ENCODE results near the gene HPRT1. TPM values are rescaled to one million over a fixed set of nuclear protein-coding genes. Genes with fewer than 3 reads are reported as not detected.

Gene HPRT1
- polyA plus RNA-seq, 1 donor (not counting 4 experiments of a cell fraction or from before 2014, with no cell fraction given): 48.1 TPM

DNA sequence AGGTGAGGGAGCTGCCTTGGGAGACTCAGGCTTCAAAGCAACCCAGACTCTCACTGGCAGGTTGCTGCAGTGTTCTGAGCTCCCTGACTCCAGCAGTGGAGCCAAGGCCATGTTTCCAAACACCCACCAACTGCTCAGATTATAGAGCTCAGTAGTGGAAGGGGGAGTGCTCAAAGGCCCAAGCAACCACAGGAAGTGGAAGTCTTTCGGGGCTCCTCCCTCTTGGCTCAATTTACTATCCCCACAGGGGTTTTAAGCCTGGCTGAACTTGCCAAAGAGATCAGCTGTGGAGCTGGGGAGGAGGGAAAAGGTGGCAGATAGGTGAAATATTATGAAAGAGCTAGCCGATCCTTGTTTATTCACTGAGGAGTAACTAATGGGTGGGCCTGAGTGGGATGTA, 82.5 kb downstream of the HPRT1 start:
- DNase-seq (ENCODE audit: low read depth, low spot score): no peak
- H3K36me3 ChIP-seq (ENCODE audit: control insufficient read depth in 2 of 2, extremely low read depth in 1 of 2, insufficient read depth in 2 of 2, low read length in 2 of 2): no peaks in the 10 kb centered on the region

DNA sequence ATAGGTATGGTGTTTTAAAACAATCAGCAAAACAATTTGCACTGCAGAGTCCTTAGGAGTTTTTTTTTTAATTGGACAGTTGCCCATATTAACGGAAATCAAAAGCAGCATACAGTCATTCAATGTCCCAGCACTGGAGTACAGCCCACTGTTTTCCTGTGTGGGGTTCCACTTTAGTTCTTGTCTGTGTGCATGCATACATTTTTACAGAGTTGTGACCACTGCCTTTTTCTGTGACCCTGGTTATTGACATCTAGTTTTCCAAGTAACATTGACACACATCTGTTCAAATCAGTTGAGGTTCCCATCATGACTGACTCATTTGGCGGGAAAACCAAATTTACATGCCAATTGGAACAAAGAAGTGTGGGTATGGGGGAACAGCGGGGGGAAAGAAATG, 83.3 kb downstream of the HPRT1 start:
- Histone ChIP-seq H3K9ac (ENCODE audit: control insufficient read depth, extremely low read depth, insufficient read depth, low read length) (no peak overlapping the region), H3K79me2 (ENCODE audit: control insufficient read depth, insufficient read depth, low read length) (no peaks in the 10 kb centered on the region), H3K4me2 (ENCODE audit: control insufficient read depth, extremely low read depth, insufficient read depth, low read depth, low read length) (no peak overlapping the region), H3K4me3 (ENCODE audit: control insufficient read depth in 2 of 3, extremely low read depth in 1 of 3, insufficient read depth in 2 of 3, low read depth in 1 of 3, low read length in 3 of 3) (no peak overlapping the region), H3K4me1 (ENCODE audit: control insufficient read depth, extremely low read depth, insufficient read depth, low read length) (peaks cover 14% of the 10 kb centered on the region), H3K36me3 (ENCODE audit: control insufficient read depth in 2 of 2, extremely low read depth in 1 of 2, insufficient read depth in 2 of 2, low read length in 2 of 2) (no peaks in the 10 kb centered on the region), H3K27ac (ENCODE audit: control insufficient read depth, insufficient read depth, low read length) (no peak overlapping the region), H3K27me3 (ENCODE audit: control insufficient read depth, extremely low read depth, insufficient read depth, low read length) (no peaks in the 10 kb centered on the region), H3K9me3 (ENCODE audit: control insufficient read depth, low read depth, low read length) (no peaks in the 10 kb centered on the region), H3K9me1 (ENCODE audit: control insufficient read depth, extremely low read depth, insufficient read depth, low read length) (no peaks in the 10 kb centered on the region), H2AFZ (ENCODE audit: control insufficient read depth, low read length) (no peak overlapping the region), H4K20me1 (ENCODE audit: control insufficient read depth, extremely low read depth, insufficient read depth, low read length) (no peaks in the 10 kb centered on the region)
- no peak for TF ChIP-seq CTCF (optimal IDR thresholded peaks at IDR 0.05 in 1 of 3, IDR thresholded peaks at IDR 0.05 in 1 of 3, conservative IDR thresholded peaks at IDR 0.05 in 1 of 3; ENCODE audit: extremely low read depth in 1 of 3, insufficient read depth in 2 of 3, low read length in 3 of 3)
- no peak for TF ChIP-seq EZH2 (IDR thresholded peaks at IDR 0.05; ENCODE audit: low read length)
- dilution Hi-C loops (cut with MboI; ENCODE audit: extremely low pct_ligation_motif_present, low sequenced_read_pairs): no loop called here
- FAIRE-seq (no peak), DNase-seq (ENCODE audit: low read depth, low spot score) (no peak)

More for the DNA sequence above, 82.5 kb downstream of the HPRT1 start:
- no peak overlapping the region for H3K27ac ChIP-seq (ENCODE audit: control insufficient read depth, insufficient read depth, low read length)
- no peaks in the 10 kb centered on the region for H3K9me3 ChIP-seq (ENCODE audit: control insufficient read depth, low read depth, low read length)
- H4K20me1 ChIP-seq (ENCODE audit: control insufficient read depth, extremely low read depth, insufficient read depth, low read length): no peaks in the 10 kb centered on the region
- H2AFZ ChIP-seq (ENCODE audit: control insufficient read depth, low read length): no peak overlapping the region
- no peak overlapping the region for H3K4me3 ChIP-seq (ENCODE audit: control insufficient read depth in 2 of 3, extremely low read depth in 1 of 3, insufficient read depth in 2 of 3, low read depth in 1 of 3, low read length in 3 of 3)
- FAIRE-seq: peak; percentile 72
- TF ChIP-seq CTCF (optimal IDR thresholded peaks at IDR 0.05 in 1 of 3, IDR thresholded peaks at IDR 0.05 in 1 of 3, conservative IDR thresholded peaks at IDR 0.05 in 1 of 3; ENCODE audit: extremely low read depth in 1 of 3, insufficient read depth in 2 of 3, low read length in 3 of 3): no peak
- no peak for TF ChIP-seq EZH2 (IDR thresholded peaks at IDR 0.05; ENCODE audit: low read length)
- no peaks in the 10 kb centered on the region for H3K79me2 ChIP-seq (ENCODE audit: control insufficient read depth, insufficient read depth, low read length)
- no peaks in the 10 kb centered on the region for H3K27me3 ChIP-seq (ENCODE audit: control insufficient read depth, extremely low read depth, insufficient read depth, low read length)
- no peaks in the 10 kb centered on the region for H3K9me1 ChIP-seq (ENCODE audit: control insufficient read depth, extremely low read depth, insufficient read depth, low read length)
- peaks cover 14% of the 10 kb centered on the region for H3K4me1 ChIP-seq (ENCODE audit: control insufficient read depth, extremely low read depth, insufficient read depth, low read length)
- no peak overlapping the region for H3K4me2 ChIP-seq (ENCODE audit: control insufficient read depth, extremely low read depth, insufficient read depth, low read depth, low read length)
- no peak overlapping the region for H3K9ac ChIP-seq (ENCODE audit: control insufficient read depth, extremely low read depth, insufficient read depth, low read length)
- dilution Hi-C loops (cut with MboI; ENCODE audit: extremely low pct_ligation_motif_present, low sequenced_read_pairs): no loop called here
